ENCODE data around the gene RNF157.
A peak's percentile ranks its signal among the peaks of the same experiment; 100 is the strongest.

The RNF157 gene

DNA sequence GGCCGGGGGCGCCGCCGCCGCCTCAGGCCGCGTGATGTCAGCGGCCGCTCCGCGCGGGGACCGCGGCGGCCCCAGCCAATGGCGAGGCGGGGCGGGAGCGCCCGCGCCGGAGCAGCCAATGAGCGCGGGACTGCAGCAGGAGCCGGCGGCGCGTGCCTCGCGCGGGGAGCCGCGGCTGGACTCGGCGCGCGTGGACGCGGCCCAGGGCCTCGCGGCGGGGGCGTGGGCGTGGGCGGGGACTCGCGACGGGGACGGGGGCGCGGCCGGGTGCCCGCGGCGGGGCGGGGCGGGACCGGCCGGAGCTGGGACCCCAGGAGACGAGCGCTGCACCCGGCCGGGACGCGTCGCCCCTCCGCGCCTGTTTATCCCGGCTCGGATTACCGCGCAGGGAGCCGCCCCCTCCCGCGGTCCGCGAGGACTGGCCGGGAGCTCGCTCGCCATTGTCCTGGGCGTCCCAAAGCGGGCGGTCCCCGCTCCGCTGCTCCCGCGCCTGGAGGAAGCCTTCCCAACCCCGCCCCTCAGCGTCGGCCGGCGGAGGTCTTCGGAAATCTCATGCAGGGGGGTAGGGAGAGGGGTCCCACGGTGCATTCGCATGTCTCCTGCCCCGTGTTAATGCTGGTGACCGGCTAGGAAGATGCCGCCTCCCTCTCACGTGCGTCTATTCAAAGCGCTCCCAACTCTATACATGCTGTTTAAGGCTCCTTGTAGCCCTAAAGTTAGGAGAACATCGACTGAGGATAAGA lies at the start of gene RNF157:
Gene RNF157, minus strand, starts transcription at position 33 of the 743 bp plus-strand sequence. CDS start 253 bp downstream, outside the sequence.
- DNase-seq: peak; percentile 51 to 68

DNA sequence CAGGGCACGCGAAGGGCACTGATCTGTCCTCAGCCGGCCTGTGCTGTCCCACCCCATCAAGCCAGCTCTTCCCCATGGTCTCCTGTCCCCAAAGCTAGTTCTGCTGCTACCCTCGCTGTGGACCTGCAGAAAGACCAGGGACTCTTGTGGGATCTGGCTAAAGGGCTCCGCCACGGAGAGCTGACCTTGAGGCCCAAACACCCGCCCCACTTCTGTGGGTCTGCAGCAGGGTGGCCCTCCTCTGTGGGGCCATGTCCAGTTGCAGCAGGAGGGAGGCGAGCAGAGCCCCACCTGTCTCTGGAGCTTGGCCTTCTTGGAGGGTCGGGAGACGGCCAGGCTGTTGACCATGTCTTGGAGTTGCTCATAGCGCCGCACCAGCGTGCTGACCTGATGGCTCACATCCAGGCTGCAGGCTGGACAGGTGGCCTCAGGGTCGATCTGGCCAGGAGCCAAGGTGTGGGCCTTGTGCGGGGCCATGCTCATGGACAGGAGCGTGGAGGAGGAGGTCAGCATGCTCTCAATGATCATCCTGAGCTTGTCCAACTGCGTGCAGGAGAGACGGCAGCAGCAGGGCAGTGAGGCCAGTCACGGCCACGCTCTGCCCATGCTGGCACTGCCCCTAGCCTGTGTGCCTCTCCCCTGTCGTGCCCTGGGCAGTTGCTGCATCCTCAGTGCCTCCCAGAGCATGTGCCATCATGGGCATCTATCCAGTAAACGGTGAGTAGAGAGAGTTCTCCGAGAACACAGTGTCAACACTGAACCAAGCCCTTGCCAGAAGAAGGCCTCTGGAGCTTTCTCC lies 41.5 kb upstream of the RNF157 start:
- no peak for DNase-seq

DNA sequence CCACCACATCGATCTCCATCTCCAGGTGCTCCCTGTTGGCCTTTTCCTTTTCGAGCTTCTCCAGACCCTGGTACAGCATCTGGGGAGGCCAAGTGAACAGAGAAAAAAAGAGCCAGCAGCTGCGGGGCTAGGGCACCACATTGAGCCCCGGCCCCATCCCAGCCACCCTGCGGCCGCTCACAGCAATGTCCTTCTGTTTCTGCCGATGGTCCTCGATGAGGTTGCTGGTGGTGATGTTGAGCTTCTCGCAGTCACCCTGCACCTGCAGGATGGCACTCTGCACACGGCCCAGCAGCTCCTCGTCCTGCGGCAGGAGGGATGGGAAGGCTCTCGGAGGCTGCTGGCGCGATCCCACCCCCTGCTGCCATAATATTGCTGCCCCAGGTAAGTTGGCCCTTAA lies 40.4 kb upstream of the RNF157 start:
- no peak for DNase-seq

- DNase-seq: no peak
These were observed 39.5 kb upstream of the RNF157 start for GRCh38 chr17:76279742-76280287.

GRCh38 chr17:76278952-76279741 lies 38.9 kb upstream of the RNF157 start:
- peak; percentile 51 to 81 for DNase-seq

DNA sequence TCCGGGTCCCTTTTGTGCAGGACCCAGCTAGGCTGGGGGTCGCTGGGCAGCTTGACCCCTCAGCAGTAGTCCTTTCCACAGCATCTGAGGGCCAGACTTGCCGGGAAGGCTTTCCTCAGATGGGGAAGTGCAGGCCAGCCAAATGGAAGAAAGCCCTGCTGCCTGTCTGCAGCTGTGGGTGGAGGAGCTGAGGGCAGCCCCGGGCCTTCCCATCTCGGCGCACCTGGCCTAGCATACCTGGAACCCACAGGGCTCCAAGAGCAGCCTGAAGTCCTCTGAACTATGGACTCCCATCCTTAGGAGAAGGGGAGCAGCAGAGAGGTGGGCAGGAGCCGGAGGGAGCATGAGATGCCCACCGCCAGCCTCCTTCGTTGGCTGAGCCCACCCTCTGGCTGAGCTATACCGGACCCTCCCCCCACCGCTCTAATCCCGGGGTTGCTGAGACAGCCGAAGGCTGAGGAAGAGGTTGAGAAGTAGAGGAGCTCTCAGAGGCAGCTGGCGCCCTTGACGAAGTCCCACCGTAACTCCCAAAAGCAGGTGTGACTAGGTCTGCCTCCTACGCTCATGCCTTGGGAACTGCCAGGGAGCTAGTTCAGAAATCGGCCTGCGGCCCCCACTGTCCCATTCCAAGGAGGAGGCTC lies 38.1 kb upstream of the RNF157 start:
- no peak for DNase-seq

DNA sequence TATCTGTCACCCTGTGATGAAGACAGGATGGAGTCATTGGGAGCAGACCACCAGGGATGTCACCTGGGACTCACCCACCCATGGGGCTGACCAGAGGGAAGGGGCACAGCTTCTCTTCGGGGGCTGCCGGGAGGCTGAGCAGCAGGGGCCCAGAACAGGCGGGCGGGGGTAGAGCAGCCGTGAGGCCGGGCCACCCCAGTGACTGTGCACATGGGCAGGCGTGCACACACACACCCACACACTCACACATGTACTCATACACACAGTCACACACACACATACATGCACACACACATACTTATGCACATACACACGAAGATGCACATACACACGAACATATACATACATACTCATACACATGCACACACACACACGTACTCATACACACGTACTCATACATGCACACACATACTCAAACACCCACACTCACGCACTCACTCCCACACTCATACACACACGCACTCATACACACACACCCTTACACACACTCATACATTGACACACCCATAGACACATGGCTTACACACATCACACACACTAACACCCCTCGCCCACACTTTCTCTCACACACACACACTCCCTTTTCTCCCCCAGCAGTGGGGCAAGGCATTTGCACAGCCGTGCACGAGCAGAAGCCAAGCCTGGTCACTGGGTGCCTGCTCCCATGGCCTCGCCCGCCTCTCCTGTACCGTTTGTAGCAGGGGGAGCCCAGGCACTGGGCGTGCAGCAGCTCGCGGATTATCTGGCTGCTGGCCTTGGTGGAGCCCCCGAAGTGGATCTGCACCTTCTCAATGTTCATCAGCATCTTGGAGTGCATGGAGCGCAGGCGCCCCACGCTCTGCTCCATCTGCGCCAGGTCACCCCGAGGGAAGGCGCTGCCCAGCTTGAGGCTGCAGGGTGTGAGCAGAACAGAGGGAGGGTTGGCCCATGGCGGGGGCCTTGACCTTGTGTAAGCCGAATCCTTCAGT lies 37.3 kb upstream of the RNF157 start:
- no peak for DNase-seq

GRCh38 chr17:76276461-76277299 lies 36.4 kb upstream of the RNF157 start:
- DNase-seq: no peak

DNA sequence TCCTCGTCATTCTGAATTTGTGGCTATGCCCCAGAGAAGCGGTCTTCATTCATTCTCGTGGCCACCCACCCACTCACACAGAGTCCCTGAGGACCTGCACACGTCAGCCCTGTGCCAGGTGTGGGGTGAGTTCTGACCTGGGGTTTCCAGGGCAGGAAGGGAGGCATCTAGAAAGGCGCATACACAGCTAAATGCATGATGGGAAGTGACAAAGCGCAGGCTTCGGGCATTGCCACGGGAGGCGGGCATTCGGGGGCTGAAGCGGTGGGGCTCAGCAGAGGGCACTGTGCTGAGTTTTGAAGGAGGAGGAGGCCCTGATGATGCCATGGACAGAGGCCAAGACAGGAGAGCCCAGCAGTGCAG lies 35.8 kb upstream of the RNF157 start:
- no peak for DNase-seq

DNA sequence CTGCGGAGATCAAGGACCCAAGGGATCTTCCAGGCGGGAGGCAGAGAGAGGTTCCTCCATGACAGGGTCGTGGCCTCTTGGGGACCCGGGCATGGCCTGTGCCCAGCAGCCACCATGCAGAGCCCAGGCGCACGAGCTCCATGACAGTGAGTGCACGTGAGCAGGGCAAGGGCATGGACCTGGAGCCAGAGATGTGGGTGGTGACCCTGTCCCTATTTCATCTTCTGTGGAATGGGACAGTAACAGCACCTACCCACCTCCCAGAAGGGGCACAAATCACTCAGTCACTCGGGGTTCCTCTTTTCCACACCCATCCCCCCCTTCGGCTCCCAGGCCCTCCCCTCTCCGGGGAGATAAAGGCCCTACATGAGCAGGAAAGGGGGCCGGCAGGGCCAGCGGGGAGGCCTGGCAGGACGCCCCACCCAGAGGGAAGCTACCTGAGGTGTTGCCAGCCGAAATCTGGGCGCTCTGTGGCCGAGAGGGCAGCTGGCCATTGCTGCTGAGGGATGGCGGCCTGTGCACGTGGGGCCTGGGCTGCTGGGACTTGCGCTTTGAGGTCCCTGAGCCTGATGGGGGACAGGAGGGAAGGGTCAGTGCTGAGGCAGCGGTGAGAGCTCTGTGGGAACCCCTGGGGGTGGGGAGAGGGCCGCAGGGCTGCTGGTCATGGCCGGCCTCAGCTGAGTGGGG lies 35.2 kb upstream of the RNF157 start:
- no peak for DNase-seq

DNA sequence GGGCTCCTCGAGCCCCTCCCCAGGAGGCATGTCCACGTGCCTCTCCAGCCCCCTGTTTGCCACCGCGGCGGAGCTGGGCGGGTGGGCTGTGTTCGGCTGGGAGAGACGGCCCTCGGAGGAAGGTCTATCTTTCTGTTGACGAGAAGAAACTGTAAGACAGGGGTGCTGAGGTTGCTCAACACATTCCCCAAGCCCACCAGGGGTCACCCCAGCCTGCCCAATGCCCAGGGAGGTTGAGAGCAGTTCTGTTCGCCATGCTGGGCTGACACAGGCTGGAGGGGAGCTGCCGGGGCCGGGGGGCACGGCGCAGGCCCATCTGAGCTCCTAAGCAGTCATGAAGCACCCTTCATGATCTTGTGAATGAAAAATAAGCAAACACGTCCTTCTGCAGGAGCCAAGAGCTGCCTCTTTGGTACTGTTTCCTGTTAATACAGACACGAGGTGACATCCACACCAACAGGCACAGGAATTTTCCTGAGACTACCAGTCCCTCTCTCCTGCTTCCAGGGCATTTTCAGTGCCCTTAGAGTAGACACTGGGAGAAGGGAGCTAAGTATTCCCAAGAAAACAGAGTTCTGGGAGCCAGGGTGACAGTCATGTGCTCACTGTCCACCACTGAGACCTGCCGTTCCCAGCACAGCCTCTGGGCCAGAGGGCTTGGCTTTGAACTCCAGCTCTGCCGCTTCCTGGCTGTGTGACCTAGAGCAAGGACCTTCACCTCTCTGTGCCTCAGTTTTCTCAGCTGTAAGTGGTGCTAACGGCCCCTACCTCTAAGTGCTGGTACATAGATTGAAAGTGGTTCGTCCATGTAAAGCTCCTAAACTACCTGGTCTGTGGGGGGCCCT lies 34.0 kb upstream of the RNF157 start:
- DNase-seq: no peak

- no peak for DNase-seq
These were observed 33.3 kb upstream of the RNF157 start for GRCh38 chr17:76273445-76274111.

DNA sequence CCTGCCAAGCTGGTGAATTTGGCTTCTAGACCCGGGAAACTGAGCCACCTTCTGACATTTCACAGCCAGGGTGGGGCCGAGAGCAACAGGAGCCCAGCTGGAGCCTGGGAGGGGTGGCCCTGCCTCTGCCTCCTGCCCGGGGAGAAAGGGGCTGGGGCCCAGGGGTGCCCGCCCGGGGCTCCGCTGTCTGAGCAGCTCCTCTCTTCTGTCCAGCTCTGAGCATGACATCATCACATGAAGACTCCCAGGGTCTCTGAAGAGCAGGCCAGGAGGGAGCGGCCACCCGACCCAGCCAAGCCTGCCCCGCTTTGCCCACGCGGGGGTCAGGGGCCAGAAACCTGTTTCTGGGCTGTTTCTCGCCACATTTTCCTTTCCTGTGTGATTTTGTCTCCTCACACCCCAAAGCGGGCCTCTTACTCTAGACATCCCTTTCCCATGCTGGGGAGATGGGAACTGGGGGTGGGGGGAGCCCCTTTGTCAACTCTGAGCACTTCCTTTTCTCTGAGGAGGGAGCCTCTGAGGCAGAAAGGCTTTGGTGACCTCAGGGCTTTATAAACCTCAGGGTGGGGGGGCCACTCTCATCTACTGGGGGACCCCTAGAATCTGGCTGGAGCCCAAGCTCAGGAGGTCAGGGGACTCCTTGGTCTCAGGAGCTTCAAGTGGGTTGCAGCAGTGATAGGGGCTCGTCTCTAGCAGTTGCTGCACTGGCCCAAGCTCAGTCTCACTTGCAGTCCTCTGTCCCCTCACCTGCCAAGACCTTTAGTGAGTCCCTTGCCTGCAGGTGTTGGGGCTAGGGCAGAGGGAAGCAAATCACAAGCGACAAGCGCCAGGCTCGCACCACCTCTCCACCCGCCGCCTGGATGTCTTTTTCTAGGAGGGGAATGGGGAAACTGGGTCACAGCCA lies 32.5 kb upstream of the RNF157 start:
- no peak for DNase-seq

DNA sequence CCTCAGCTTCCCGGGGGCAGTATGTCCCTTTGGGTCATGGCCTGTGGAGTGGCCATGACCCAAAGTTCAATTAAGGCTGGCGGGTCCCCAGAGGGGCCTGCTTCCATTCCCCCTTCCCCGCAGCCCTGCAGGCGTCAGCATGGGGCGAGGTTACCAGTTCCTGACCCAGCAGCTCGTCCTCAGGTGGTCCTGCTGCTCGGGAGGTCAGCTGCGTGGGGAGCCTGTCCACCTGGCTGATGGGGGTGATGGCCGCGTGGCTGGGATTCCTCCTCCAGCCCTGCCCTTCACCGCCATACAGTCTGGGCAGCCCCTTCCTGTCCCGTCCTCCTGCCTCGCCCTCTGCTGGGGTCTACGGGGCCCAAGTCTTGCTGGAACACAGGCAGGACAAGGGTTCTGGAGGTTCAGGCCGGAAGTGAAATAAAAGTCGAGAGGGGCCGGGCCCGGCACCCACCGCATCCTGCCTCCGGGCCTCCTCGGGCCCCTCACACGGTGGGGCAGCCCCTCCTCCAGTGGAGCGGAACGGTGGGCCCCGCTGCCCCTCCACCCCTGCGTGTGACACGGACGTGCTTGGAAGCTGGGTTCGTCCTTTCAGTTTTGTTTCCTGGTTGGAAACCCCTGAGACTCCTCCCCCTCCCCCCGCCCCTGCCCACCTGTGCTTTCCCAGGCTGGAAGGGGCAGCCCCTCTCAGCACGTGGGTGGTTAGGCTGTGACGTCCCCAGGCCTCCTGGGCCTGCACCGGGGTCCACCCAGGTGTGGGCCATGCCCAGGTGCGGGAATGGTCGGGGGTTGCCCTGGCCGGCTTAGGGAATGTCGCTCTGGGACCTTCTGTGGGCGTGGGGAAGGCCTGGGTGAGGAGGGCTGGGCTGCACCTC lies 31.6 kb upstream of the RNF157 start:
- no peak for DNase-seq

DNA sequence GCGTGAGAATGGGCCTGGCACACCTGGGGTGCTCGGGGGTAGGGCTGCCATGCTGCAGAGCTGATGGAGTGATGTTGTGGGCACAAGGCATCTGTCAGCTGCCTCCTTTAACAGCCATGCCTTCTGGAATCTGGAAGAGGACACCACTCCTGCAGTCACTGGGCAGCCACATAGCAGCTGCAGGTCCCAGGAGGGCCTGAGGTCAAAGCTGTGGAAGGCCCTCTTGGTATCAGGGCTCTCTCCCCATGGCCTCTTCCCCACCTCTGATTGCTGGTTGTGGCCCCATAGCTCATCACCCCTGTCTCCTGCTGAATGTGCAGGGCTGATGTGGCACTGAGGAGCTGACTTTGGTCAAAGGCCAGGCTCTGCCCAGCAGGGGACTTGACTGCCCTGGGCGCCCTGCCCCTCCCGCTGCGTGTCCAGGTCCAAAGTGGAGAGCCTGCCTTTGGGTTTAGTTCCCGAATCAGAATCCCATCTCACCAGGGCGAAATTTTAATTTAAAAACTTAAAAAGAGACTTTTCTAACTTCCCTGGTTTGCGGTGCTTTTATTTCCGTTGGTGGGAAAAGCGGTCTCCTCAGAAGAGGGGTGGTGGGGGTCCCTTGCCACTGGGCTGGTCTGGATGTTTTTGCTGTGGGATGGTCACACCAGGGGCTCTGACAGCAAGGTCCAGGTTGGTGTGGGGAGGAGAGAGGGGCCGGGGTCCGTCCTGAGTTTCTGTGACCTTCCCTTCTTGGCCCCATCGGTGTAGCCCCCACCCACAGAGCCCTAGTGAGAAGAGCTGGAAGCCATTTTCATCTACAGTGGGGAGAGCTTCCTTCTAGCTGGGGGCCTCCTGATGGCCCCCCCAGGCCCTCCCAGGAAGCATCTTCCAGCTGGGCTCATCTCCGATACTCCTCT lies 30.7 kb upstream of the RNF157 start:
- no peak for DNase-seq
